ENCODE data around the gene PIP5K1A.

DNA sequence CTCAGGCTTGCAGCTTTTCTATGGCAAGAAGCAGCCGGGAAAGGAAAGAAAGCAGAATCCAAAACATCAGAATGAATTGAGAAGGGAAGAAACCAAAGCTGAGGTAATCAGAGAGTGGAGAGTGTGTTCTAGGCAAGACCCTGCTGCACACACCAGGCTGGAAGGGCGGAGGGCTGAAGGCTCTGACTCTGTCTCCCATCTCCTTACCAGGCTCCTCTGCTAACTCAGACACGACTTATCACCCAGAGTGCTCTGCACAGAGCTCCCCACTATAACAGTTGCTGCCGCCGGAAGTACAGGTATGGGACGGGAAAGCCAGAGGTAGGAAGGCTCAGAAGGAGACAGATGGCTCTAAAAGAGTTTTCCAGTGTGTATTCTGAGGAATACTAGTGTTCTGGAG, 31.2 kb upstream of the PIP5K1A start:
- TF ChIP-seq CTCF (IDR thresholded peaks at IDR 0.05; ENCODE audit: low read length) (no peak), EZH2 (IDR thresholded peaks at IDR 0.05; ENCODE audit: borderline replicate concordance, low read length) (no peak)
